HCT116 (cell line): ENCODE data around the gene HLA-DPA1.

Experiments
- EZH2phosphoT487 ChIP-seq: fragments of 200-600 bp; IDR thresholded peaks from 2 replicates; pipeline ENCODE4 v1.6.1; 2018; ENCODE audit warnings: antibody characterized with exemption, borderline replicate concordance
- POLR2A ChIP-seq: IDR thresholded peaks from 2 replicates; pipeline ENCODE4 v1.7.0; 2011; ENCODE audit warnings: borderline replicate concordance; ENCODE audit not compliant: insufficient read depth, insufficient read length; ENCODE audit errors: extremely low read depth

DNA sequence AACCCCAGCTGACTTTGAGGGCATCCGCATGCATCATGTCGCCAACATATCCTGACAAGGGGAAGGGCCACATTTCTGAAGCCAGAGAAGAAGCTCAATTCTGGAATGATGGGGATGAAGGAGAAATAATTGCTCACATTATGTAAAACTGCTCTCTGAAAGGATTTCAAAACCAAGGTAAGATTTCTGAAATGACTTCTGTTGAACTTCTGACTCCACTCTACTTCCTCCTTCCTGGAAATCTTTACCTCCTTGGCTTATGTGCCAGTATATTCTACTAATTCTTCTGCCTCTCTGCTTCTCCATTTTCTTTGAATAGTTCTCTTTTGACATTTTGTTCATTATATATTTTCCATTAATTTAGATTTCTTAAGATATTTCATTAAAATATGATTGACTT lies 34.2 kb upstream of the HLA-DPA1 start:
- TF ChIP-seq POLR2A (no peak), EZH2phosphoT487 (no peak)
